GM13976 (cell line): ENCODE data around the gene FNDC8.
"Not testable (repeated sequence)": the region's sequence is repeated elsewhere in the genome, so short reads cannot be mapped to it uniquely, and the experiment has no call there.

ENCODE experiments used
- DNase-seq: peaks from one replicate; pipeline ENCODE4 v3.0.0; 2012; ENCODE audit warnings: low spot score
- CTCF ChIP-seq: IDR thresholded peaks from 2 replicates; pipeline ENCODE4 v1.5.1; 2012; ENCODE audit warnings: borderline replicate concordance, mild to moderate bottlenecking; ENCODE audit not compliant: insufficient read depth; ENCODE audit errors: extremely low read depth, missing control alignments, control extremely low read depth
- in situ Hi-C: fragments of 300-500 bp; cut with MboI; formaldehyde crosslinking; loops from one replicate; pipeline ENCODE4 v1.12.0; 2022; ENCODE audit warnings: low sequenced_read_pairs, mixed read lengths, inconsistent platforms; ENCODE audit not compliant: unreplicated experiment

The FNDC8 gene

DNA sequence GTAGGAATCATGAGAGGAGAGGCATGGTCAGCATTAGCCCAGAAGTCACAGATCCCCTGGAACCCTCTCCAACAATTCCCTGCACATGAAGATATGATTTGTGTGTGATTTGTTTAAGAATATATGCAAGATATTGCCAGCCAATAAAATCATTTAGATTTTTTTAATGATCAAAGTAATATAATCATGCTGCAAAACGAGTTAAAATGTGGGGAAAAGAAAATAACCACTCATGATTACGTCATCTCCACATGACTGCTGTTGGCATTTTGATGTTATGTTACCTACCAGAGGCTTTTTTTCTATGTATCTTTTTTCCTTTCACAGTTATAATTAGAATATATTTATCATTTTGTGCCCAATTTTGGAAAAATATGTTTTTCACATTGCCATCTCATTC is 50.4 kb downstream of the FNDC8 start:
- in situ Hi-C loops = loop anchor here (25.0 kb wide), 1 partner anchor 565 kb away; the partner anchor contains the start of gene RASL10B
- TF ChIP-seq CTCF = no peak
- DNase-seq = no peak

GRCh38 chr17:35172321-35172720 is 50.9 kb downstream of the FNDC8 start:
- DNase-seq = not testable (repeated sequence)
- in situ Hi-C loops = loop anchor here (25.0 kb wide), 1 partner anchor 565 kb away; the partner anchor contains the start of gene RASL10B

DNA sequence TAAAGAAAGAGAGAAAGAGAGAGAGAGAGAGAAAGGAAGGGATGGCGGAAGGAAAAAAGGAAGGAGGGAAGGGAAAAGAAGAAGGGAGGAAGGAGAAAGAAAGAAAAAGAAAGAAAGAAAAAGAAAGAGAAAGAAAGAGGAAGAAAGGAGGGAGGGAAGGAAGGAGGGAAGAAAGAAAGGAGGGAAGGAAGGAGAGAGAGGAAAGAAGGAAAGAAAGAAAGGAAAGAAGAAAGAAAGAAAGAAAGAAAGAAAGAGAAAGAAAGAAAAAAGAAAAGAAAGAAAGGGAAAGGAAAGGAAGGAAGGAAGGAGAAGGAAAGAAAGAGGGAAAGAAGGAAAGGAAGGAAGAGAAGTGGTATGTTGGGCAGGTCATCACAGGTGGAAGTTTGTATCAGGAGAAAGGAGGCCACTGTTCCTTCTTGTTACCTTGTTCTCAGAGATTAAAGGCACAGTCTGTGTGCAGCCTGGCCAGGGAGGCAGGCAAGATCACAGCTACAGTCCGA is 53.5 kb downstream of the FNDC8 start:
- in situ Hi-C loops = loop anchor here (25.0 kb wide), 1 partner anchor 562 kb away; the partner anchor contains the start of gene RASL10B
- TF ChIP-seq CTCF = no peak
- DNase-seq = no peak

DNA sequence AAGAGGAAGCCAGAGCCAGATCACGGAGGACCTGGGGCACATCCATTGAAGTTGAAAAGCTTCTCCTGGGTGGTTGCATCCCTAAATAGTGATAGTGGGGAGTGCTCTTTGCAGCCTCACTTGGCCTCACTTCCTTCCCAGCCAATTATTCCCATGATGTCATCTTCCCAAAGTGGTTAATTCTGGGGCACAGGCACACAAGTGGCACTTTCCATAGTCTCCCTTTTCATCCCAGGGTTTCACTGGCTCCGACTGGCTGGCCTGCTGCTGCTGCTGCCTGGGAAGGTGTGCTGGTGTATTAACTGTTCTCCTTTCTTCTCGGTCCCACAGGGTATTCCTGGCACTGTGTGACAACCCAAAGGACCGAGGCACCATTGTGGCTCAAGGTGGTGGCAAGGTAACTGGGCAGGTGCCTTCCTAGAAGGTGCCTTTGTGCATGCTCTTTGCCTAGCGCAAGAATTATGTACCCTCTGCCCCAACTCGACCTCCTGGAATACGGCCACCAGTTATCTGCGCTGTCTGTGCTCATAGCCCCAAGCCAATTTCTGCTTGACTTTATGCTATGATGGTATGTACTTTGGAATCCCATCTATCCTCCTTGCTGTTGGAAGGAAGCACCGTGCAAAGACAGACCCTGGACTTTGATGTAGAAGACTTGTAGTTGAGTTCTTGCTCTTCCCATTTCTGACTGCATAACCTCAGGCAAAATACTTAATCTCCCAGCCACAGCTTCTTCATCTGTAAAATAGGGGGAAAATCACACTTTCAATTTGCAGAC is 54.4 kb downstream of the FNDC8 start:
- no peak for TF ChIP-seq CTCF
- in situ Hi-C loops = no loop called here
- no peak for DNase-seq

- TF ChIP-seq CTCF = no peak
- no peak for DNase-seq
- in situ Hi-C loops = no loop called here
Observed at GRCh38 chr17:35176897-35177296, 55.5 kb downstream of the FNDC8 start.

- in situ Hi-C loops, DNase-seq: not testable (repeated sequence)
Observed at GRCh38 chr17:35179379-35179778, 58.0 kb downstream of the FNDC8 start.
